BLaER1 treated with 17β-estradiol and CSF1 and Interleukin-3, amounts not matched to agents 10 nM and 100 nM (cell line): ENCODE measurements around the gene TRPM2.
A peak's percentile ranks its signal among the peaks of the same experiment; 100 is the strongest.

Experiments used
- H3K27ac ChIP-seq, 11 experiments: shearing (Covaris generic); formaldehyde crosslinking; 2 replicates each; pipeline ENCODE4 v1.8.1; 2022
- H3K27me3 ChIP-seq, 11 experiments: shearing (Covaris generic); formaldehyde crosslinking; 2 replicates each; pipeline ENCODE4 v1.8.1; 2022
- H3K36me3 ChIP-seq, 11 experiments: shearing (Covaris generic); formaldehyde crosslinking; 2 replicates each; pipeline ENCODE4 v1.8.1; 2022
- H3K4me1 ChIP-seq, 10 experiments: shearing (Covaris generic); formaldehyde crosslinking; 2 replicates each; pipeline ENCODE4 v1.8.1; 2022
- H3K4me2 ChIP-seq, 11 experiments: shearing (Covaris generic); formaldehyde crosslinking; 2 replicates each; pipeline ENCODE4 v1.8.1; 2022
- H3K4me3 ChIP-seq, 10 experiments: shearing (Covaris generic); formaldehyde crosslinking; 2 replicates each; pipeline ENCODE4 v1.8.1; 2022
- H3K9ac ChIP-seq, 11 experiments: shearing (Covaris generic); formaldehyde crosslinking; 2 replicates each; pipeline ENCODE4 v1.8.1; 2022
- H3K9me3 ChIP-seq, 11 experiments: shearing (Covaris generic); formaldehyde crosslinking; replicated peaks in 1 of 11; 2 replicates each; pipeline ENCODE4 v1.8.1; 2022
- H4K20me1 ChIP-seq, 11 experiments: shearing (Covaris generic); formaldehyde crosslinking; 2 replicates each; pipeline ENCODE4 v1.8.1; 2022
- Cebpa-rat ChIP-seq, 11 experiments: shearing (Covaris generic); IDR thresholded peaks; 2 replicates each; pipeline ENCODE4 v1.8.1; 2022

Gene TRPM2

GRCh38 chr21:44460441-44460755 is 107.0 kb downstream of the TRPM2 start:
- peaks cover 0 to 31% (median 0%) of the 10 kb centered on the region in 11 experiments; a peak in 6 of 22 replicates for H4K20me1 ChIP-seq
- H3K9me3 ChIP-seq = no peaks in the 10 kb centered on the region
- H3K27ac ChIP-seq = no peak overlapping the region
- no peaks in the 10 kb centered on the region for H3K27me3 ChIP-seq
- H3K4me1 ChIP-seq = peaks cover 26 to 50% (median 37%) of the 10 kb centered on the region in 10 experiments
- peak overlapping the region in 6 of 11 experiments; percentile 59 to 72 (median 66); a peak in 10 of 22 replicates for H3K4me2 ChIP-seq
- no peak overlapping the region for H3K9ac ChIP-seq
- H3K36me3 ChIP-seq = peaks cover 0 to 11% (median 0%) of the 10 kb centered on the region in 11 experiments; a peak in 3 of 22 replicates
- no peak for TF ChIP-seq Cebpa-rat (IDR thresholded peaks at IDR 0.05)
- H3K4me3 ChIP-seq = no peak overlapping the region

GRCh38 chr21:44461005-44461404 is 107.6 kb downstream of the TRPM2 start:
- H4K20me1 ChIP-seq = peaks cover 0 to 29% (median 0%) of the 10 kb centered on the region in 11 experiments; a peak in 6 of 22 replicates
- H3K9ac ChIP-seq = 0 out of 22 replicates have a peak overlapping the region, but pooled peaks of 2 of the 11 experiments have one; percentile 4 to 33
- no peaks in the 10 kb centered on the region for H3K9me3 ChIP-seq
- H3K4me3 ChIP-seq = no peak overlapping the region
- no peak for TF ChIP-seq Cebpa-rat (IDR thresholded peaks at IDR 0.05)
- no peaks in the 10 kb centered on the region for H3K27me3 ChIP-seq
- H3K4me2 ChIP-seq = peak overlapping the region in 1 of 11 experiments; percentile 59; a peak in 2 of 22 replicates
- peaks cover 0 to 11% (median 0%) of the 10 kb centered on the region in 11 experiments; a peak in 3 of 22 replicates for H3K36me3 ChIP-seq
- no peak overlapping the region for H3K27ac ChIP-seq
- H3K4me1 ChIP-seq = peaks cover 23 to 47% (median 34%) of the 10 kb centered on the region in 10 experiments

- Histone ChIP-seq H4K20me1 (peaks cover 0 to 24% (median 0%) of the 10 kb centered on the region in 11 experiments; a peak in 6 of 22 replicates), H3K4me2 (no peak overlapping the region), H3K4me1 (peaks cover 18 to 42% (median 29%) of the 10 kb centered on the region in 10 experiments), H3K4me3 (no peak overlapping the region), H3K27me3 (no peaks in the 10 kb centered on the region), H3K27ac (no peak overlapping the region), H3K36me3 (peaks cover 0 to 11% (median 0%) of the 10 kb centered on the region in 11 experiments; a peak in 3 of 22 replicates), H3K9me3 (no peaks in the 10 kb centered on the region), H3K9ac (0 out of 22 replicates have a peak overlapping the region, but pooled peaks of 1 of the 11 experiments have one; percentile 33)
- TF ChIP-seq Cebpa-rat (IDR thresholded peaks at IDR 0.05) = no peak
These were observed 108.1 kb downstream of the TRPM2 start for GRCh38 chr21:44461464-44462001.

- H3K4me2 ChIP-seq = no peak overlapping the region
- H3K9me3 ChIP-seq = no peaks in the 10 kb centered on the region
- no peak overlapping the region for H3K27ac ChIP-seq
- peaks cover 15 to 35% (median 24%) of the 10 kb centered on the region in 10 experiments for H3K4me1 ChIP-seq
- H3K4me3 ChIP-seq = no peak overlapping the region
- peaks cover 0 to 17% (median 0%) of the 10 kb centered on the region in 11 experiments; a peak in 4 of 22 replicates for H4K20me1 ChIP-seq
- no peaks in the 10 kb centered on the region for H3K27me3 ChIP-seq
- peaks cover 0 to 5% (median 0%) of the 10 kb centered on the region in 11 experiments; a peak in 2 of 22 replicates for H3K36me3 ChIP-seq
- H3K9ac ChIP-seq = no peak overlapping the region
- TF ChIP-seq Cebpa-rat (IDR thresholded peaks at IDR 0.05) = no peak
These were observed 108.8 kb downstream of the TRPM2 start for GRCh38 chr21:44462086-44462833.

GRCh38 chr21:44462834-44463200 is 109.4 kb downstream of the TRPM2 start:
- Histone ChIP-seq H3K27me3 (no peaks in the 10 kb centered on the region), H3K4me3 (no peak overlapping the region), H3K4me2 (no peak overlapping the region), H3K27ac (no peak overlapping the region), H4K20me1 (peaks cover 0 to 12% (median 0%) of the 10 kb centered on the region in 11 experiments; a peak in 4 of 22 replicates), H3K4me1 (peaks cover 15 to 30% (median 24%) of the 10 kb centered on the region in 10 experiments), H3K36me3 (no peaks in the 10 kb centered on the region), H3K9me3 (no peaks in the 10 kb centered on the region), H3K9ac (no peak overlapping the region)
- TF ChIP-seq Cebpa-rat (IDR thresholded peaks at IDR 0.05) = no peak

GRCh38 chr21:44463724-44464123 is 110.3 kb downstream of the TRPM2 start:
- no peaks in the 10 kb centered on the region for H3K27me3 ChIP-seq
- H3K4me2 ChIP-seq = no peak overlapping the region
- no peaks in the 10 kb centered on the region for H3K36me3 ChIP-seq
- no peak overlapping the region for H3K27ac ChIP-seq
- H3K9ac ChIP-seq = no peak overlapping the region
- peaks cover 13 to 24% (median 21%) of the 10 kb centered on the region in 10 experiments for H3K4me1 ChIP-seq
- H3K9me3 ChIP-seq = no peaks in the 10 kb centered on the region
- H4K20me1 ChIP-seq = peaks cover 0 to 12% (median 0%) of the 10 kb centered on the region in 11 experiments; a peak in 3 of 22 replicates
- no peak for TF ChIP-seq Cebpa-rat (IDR thresholded peaks at IDR 0.05)
- no peak overlapping the region for H3K4me3 ChIP-seq

- no peak for TF ChIP-seq Cebpa-rat (IDR thresholded peaks at IDR 0.05)
- H3K9me3 ChIP-seq = no peaks in the 10 kb centered on the region
- H4K20me1 ChIP-seq = peaks cover 0 to 11% (median 0%) of the 10 kb centered on the region in 11 experiments; a peak in 3 of 22 replicates
- H3K27ac ChIP-seq = no peak overlapping the region
- no peak overlapping the region for H3K4me2 ChIP-seq
- H3K27me3 ChIP-seq = no peaks in the 10 kb centered on the region
- peaks cover 7 to 18% (median 15%) of the 10 kb centered on the region in 10 experiments for H3K4me1 ChIP-seq
- no peak overlapping the region for H3K9ac ChIP-seq
- no peak overlapping the region for H3K4me3 ChIP-seq
- H3K36me3 ChIP-seq = no peaks in the 10 kb centered on the region
These were observed 110.9 kb downstream of the TRPM2 start for GRCh38 chr21:44464351-44464750.

GRCh38 chr21:44466351-44466954 is 113.0 kb downstream of the TRPM2 start:
- H4K20me1 ChIP-seq = peaks cover 0 to 9% (median 0%) of the 10 kb centered on the region in 11 experiments; a peak in 2 of 22 replicates
- no peak overlapping the region for H3K27ac ChIP-seq
- H3K4me3 ChIP-seq = no peak overlapping the region
- no peak overlapping the region for H3K4me2 ChIP-seq
- no peak overlapping the region for H3K9ac ChIP-seq
- no peak for TF ChIP-seq Cebpa-rat (IDR thresholded peaks at IDR 0.05)
- no peaks in the 10 kb centered on the region for H3K9me3 ChIP-seq
- H3K4me1 ChIP-seq = 0 out of 20 replicates have a peak, but pooled peaks cover 0 to 8% (median 0%) of the 10 kb centered on the region in 10 experiments
- H3K27me3 ChIP-seq = no peaks in the 10 kb centered on the region
- no peaks in the 10 kb centered on the region for H3K36me3 ChIP-seq
